ENCODE measurements around the gene ADGRE3. TPM values are rescaled to one million over a fixed set of nuclear protein-coding genes. Genes with fewer than 3 reads are reported as not detected.

ADGRE3 gene, protein sequence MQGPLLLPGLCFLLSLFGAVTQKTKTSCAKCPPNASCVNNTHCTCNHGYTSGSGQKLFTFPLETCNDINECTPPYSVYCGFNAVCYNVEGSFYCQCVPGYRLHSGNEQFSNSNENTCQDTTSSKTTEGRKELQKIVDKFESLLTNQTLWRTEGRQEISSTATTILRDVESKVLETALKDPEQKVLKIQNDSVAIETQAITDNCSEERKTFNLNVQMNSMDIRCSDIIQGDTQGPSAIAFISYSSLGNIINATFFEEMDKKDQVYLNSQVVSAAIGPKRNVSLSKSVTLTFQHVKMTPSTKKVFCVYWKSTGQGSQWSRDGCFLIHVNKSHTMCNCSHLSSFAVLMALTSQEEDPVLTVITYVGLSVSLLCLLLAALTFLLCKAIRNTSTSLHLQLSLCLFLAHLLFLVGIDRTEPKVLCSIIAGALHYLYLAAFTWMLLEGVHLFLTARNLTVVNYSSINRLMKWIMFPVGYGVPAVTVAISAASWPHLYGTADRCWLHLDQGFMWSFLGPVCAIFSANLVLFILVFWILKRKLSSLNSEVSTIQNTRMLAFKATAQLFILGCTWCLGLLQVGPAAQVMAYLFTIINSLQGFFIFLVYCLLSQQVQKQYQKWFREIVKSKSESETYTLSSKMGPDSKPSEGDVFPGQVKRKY
- total RNA-seq, result not detected in 2 replicates

DNA sequence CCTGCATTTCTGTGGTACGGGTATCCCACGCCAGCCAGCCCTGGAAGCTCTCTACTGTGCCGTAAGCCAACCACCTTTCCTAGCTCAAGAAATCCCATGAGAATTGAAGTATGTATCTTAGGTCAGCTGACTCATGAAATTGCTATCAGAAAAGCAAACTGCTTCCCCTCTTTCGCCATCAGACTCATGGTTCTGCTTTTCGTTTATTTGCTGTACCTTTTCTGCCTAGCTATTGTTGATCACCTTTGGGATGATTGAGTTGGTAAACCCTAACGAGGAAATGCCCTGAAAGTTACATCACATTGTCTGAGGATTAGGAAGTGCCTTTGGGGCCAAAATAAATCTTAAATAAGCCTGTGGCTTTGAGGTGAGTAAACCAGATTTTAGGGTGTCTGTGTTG is at the start of gene ADGRE3:
Gene ADGRE3, minus strand, starts transcription at position 81 of the 400 bp plus-strand sequence. Its CDS starts 74 bp downstream, at position 7.

DNA sequence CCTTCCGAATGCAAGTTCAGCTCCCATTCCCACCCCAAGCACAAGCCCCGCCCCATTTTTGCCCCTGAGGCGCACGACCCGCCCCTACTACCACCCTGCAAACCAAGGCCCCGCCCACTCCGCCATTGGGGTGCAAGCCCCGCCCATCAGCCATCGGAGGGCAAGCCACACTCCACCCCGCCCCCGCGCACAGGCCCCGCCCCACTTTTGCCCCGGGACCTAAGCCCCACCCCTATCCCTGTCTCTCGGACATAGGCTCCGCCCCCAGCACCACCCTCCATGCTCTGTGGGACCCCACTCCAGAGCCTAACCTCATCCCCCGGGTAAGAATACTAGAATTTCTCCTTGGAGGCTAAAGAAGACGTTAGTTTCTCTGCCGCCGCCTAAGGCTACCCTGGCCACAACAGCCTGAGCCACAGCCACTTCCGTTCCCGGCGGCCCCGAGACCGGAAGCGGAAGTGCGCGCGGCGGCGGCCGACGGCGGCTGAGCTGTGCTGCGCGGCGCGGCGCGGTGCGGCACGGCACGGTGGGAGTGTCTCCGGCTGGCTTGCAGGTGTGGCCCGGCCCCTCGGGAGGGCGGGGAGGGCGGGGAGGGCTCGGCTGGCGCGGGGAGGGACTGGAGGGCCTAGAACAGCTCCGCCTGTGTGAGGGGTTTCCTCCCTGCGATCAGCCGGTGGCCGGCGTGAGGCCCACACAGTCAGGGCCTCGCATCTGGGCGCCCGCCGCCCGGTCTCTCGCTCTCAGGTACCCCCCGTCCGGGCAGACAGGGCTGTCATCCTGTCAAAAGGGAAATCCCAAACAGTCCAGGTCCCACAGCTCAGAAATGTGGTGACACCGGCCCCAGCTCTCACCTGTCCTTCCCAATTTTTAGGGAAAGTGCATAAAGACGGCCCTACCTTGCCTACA is 15.2 kb upstream of the ADGRE3 start, which contains the start of gene ZNF333:
Gene ZNF333, plus strand, starts transcription at position 451 of the 906 bp plus-strand sequence. CDS start 3,444 bp downstream, outside the sequence.

DNA sequence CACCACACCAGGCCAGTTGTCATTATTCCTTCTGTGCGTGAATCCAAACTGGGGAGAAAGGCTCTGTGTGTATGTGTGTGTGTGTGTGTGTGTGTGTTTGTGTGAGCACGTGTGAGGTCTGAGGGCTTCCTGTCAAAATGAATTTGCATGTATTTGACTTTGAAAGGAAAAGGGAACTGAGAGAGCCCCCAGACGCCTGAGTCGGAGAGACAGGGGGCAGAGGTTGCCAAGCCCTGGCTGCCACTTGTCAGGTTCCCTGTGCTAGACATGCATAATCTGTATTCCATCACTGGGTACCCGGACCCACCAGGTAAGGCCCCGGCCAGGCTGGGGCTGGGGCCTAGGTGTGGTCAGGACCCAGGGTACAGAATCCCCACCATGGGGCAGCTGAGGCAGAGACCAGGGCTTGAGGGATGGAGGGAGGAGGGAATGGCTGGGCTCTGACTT is 91.7 kb downstream of the ADGRE3 start, which contains the start of gene CLEC17A:
Gene CLEC17A, plus strand, starts transcription at position 191 of the 447 bp plus-strand sequence. Its CDS starts 77 bp downstream, at position 268.

GRCh38 chr19:14571695-14572490 is 102.8 kb downstream of the ADGRE3 start, which contains the start of gene NDUFB7:
Gene NDUFB7, minus strand, starts transcription at chr19:14572066. Its CDS starts 66 bp downstream, at chr19:14572000.

Other genes starting within 250 kb of the ADGRE3 start
- 68.0 and 80.4 TPM in 2 replicates for gene PKN1, start 241.5 kb downstream of the ADGRE3 start, total RNA-seq
- gene PTGER1, start 199.5 kb downstream of the ADGRE3 start, total RNA-seq, result 0.44 and 0.56 TPM in 2 replicates
- gene GIPC1, start 178.7 kb downstream of the ADGRE3 start, total RNA-seq, result 50.0 and 51.2 TPM in 2 replicates
- 49.2 and 56.2 TPM in 2 replicates for gene DNAJB1, start 156.4 kb downstream of the ADGRE3 start, total RNA-seq
- gene TECR, start 145.2 kb downstream of the ADGRE3 start, total RNA-seq, result 35.4 and 44.0 TPM in 2 replicates
- gene NDUFB7, start 102.8 kb downstream of the ADGRE3 start, total RNA-seq, result 230 and 276 TPM in 2 replicates
- not detected in 2 replicates for gene CLEC17A, start 91.8 kb downstream of the ADGRE3 start, total RNA-seq
- 7.5 and 11.4 TPM in 2 replicates for gene ZNF333, start 15.2 kb upstream of the ADGRE3 start, total RNA-seq
- 0.24 and 0.31 TPM in 2 replicates for gene ADGRE2, start 103.7 kb upstream of the ADGRE3 start, total RNA-seq
- not detected in 2 replicates for gene OR7A5, start 160.3 kb upstream of the ADGRE3 start, total RNA-seq
- not detected in 2 replicates for gene OR7C1, start 160.3 kb upstream of the ADGRE3 start, total RNA-seq
- gene OR7A10, start 174.1 kb upstream of the ADGRE3 start, total RNA-seq, result not detected in 2 replicates
- not detected in 2 replicates for gene OR7A17, start 211.3 kb upstream of the ADGRE3 start, total RNA-seq